Measurements from ENCODE around the gene C14orf119.

C14orf119 gene

GRCh38 chr14:23128969-23129758, 33.9 kb downstream of the C14orf119 start:
- no peak for DNase-seq

DNA sequence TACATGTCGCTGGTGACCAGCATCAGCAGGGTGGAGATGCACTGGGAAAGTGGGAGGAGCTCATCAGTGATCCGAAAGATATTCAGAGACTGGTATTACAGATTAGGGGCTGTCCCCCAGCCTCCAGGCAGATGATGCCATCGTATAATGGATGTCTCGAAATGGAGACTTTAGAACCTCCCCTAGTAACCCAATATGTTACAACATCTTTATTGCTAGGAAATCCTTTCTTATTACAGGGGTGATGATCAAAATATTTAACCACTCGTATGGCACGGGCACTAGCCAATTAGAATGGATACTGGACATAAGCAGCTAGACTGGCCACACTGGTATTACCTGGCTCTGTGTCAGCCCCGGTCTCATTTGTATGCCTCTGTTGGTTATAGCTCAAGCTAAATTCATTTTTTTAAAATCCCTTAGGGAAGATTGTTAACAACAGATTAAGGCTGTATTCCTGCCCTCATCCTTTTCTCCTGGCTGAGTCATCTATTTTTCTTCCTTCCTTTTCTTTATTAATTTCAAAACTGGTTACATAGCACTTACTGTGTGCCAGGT, 34.5 kb downstream of the C14orf119 start:
- DNase-seq: no peak

GRCh38 chr14:23130871-23131270, 35.6 kb downstream of the C14orf119 start:
- DNase-seq: no peak

DNA sequence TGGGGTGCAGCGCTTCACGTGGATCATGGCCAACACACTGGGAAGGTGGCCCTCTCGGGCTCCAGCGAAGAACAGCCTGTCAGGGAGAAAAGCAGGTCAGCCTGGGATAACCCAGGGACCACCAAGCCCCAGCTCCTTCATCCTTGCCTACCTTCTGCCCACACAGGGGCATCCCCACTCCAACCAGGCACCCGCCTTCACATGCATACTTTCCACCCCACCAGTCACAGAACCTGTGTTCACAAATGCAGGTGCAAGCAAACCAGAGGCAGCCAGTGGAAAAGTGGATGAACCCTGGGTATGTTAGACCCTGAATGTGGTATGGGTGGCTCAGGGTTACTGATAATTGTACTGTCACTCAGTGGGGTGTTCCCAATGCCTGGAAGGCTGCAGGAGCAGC, 36.2 kb downstream of the C14orf119 start:
- DNase-seq: no peak

- no peak for DNase-seq
Observed at GRCh38 chr14:23132970-23133369, 37.7 kb downstream of the C14orf119 start.

GRCh38 chr14:23136566-23137133, 41.3 kb downstream of the C14orf119 start:
- no peak for DNase-seq

- DNase-seq: no peak
Observed at GRCh38 chr14:23137192-23137812, 42.0 kb downstream of the C14orf119 start.

GRCh38 chr14:23137813-23138535, 42.7 kb downstream of the C14orf119 start:
- DNase-seq: no peak

GRCh38 chr14:23139874-23140273, 44.6 kb downstream of the C14orf119 start:
- no peak for DNase-seq

DNA sequence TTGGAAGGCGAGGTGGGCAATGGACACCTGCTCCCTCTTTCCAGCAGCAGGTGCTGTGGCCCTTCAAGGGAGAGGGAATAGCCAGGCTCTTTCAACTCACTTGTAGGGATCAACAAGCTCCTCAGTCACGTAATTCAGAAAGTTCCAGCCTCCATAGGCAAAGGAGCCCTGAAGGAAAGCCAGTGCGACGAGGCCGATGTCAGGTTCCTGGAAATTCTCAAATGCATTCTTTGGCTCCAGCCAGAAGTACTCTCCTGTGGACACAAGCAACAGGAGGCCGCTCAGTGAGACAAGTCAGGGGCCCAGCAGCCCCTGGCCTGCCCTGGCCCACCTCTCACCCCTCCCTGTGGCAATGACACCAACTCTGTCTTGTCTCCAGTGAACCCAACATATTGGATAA, 45.1 kb downstream of the C14orf119 start:
- DNase-seq: no peak

DNA sequence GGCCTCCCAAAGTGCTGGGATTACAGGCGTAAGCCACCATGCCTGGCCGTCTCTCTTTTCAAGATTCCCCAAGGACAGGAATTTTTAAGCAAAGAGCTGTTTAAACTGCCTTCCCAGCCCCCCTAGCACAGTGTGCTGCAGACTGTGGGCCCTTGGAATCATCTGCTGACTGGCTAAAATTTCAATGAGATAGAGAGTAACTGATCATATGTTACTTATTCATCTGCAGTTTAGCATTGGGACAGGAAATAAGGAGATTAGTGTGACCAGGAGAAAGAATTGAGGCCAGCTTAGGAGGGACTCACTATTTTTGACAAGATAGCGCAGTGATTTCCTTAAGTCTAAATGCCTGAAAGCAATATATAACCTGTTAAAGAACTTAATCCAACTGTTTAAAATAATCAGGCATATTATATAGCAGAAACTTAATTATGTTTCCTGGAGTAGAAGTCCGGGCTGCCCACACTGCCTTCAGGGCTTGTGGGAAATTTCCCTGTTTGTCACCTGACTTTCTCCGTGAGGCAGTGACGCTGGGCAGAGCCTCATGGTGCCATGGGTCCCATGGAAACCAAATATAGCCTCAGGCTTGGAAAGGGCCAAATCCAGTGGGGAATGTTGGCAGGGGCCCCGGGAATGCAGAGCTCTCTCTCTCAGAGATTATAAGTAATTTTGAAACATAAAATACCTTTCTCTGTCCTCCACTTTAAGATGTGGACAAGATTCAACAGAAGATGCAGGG, 46.6 kb downstream of the C14orf119 start:
- DNase-seq: no peak

DNA sequence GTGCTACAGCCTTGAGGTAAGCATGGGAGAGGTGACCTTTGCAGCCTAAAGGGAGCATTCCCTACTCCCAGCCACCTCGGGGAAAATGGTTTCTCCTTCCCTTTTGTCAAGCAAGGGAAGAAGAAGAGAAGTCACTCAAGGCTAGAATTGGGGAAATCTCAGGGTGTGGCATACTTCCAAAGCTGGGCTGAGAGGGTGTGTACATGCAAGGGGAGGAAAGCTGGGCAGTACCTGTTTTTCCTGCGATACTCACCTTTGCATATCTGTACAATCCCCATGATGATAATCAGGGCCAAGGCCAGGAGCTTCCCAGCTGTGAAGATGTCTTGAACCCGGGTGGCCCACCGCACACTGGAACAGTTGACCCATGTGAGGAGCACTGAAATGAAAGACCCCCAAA, 47.5 kb downstream of the C14orf119 start:
- DNase-seq: no peak

DNA sequence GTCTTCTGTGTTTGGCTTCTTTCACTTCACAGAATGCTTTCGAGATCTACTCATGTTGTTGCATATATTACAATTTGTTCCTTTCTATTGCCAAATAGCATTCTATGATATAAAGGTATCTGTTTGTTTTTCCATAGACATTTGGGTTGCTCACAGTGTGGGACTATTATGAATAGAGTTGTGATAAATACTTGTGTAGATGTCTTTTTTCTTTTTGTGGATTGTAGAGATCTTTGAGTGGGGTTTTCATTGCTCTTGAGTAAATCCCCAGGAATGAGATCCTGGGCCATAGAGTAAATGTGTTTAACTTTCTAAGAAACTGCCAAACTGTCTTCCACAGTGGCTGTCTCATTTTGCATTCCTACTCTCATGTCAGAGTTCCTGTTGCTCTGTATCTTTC, 48.6 kb downstream of the C14orf119 start:
- DNase-seq: no peak

DNA sequence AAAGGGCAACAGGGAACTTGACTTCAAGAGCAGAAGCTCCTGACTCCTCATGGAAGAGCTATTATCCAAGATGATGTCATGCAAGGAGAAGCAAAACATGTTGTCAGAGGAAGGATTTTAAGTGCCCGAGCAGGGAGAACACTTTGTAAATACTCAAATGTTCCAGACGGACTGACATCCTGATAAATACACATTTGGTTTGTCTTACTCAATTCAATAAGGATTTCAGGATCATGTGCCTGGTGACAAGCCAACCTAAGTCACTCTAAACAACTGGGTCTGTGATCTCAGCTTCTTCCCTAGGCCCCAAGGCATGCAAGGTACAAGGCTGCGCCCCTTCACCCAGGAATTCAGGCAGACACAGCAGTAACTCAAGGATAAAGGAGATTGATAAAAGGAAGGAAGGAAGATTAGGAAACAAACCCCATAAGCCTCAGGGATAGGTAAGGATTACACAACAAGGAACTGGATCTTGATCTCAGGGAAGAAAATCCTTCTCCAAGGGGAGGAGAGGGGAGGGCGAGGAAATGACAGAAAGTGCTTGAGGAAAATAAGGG, 50.6 kb downstream of the C14orf119 start:
- DNase-seq: no peak

GRCh38 chr14:23146351-23146910, 51.1 kb downstream of the C14orf119 start:
- peak; percentile 77 for DNase-seq

DNA sequence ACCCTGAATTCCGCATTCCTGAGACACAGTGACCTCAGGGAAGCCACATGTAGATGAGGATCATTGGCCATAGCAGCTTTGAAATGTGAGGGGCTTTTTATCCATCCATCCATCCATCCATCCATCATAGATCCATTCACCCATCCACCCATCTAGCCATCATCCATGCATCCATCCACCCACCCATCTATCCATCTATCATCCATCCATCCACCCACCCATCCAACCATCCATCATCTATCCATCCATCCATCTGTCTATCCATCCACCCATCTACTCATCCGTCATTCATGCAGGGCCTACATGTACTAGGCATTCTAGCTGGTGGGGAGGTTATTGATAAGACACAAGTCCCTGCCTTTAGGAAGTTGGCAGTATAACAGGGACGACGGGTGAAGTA, 51.7 kb downstream of the C14orf119 start:
- no peak for DNase-seq

GRCh38 chr14:23147676-23148075, 52.4 kb downstream of the C14orf119 start:
- DNase-seq: no peak

DNA sequence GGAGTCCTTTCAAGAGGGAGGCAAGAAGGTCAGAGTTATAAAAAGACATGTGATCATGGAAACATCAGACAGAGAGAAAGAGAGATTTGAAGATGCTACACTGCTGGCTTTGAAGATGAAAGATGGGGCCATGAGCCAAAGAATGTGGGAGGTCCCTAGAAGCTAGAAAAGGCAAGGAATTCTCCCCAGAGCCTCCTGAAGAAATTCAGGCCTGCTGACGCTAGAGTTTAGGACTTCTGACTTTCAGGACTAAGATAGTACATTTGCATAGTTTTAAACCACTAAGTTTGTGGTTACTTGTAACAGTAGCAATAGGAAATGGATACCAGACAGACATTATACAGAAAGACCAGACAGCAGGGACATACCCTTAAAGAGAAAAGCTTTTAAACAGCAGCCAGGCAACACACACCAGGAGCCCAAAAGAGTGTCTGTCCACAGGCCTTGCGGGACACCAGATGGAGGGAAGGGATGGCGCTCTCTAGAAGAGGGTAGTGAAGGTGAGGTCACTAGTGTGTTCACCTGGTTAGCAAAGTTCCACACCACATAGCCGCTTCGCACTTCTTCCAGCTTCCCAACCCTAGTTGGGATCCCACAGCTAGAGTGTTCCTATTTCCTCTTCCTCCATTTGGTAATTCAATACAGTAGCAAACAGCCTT, 53.4 kb downstream of the C14orf119 start:
- no peak for DNase-seq

DNA sequence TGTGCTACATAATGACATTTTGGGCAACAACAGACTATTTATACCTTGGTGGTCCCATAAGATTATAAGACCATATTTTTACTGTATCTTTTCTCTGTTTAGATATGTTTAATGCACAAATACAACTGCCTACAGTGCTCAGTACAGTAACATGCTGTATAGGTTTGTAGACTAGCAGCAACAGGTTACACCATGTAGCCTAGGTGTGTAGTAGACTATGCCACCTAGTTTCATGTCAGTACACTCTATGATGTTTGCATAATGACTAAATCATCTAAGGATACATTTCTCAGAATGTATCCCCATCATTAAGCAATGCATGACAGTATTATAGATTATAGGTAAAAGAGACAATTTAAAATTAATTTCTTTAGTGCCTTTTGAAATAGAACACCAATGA, 54.4 kb downstream of the C14orf119 start:
- no peak for DNase-seq
